Measurements from ENCODE around the gene TRAK1. TPM values are rescaled to one million over a fixed set of nuclear protein-coding genes. Genes with fewer than 3 reads are reported as not detected.

Gene TRAK1
- total and polyA plus RNA-seq, 2 donors (not counting 1 experiment from before 2014, with no cell fraction given) = 71.3 to 129 TPM

DNA sequence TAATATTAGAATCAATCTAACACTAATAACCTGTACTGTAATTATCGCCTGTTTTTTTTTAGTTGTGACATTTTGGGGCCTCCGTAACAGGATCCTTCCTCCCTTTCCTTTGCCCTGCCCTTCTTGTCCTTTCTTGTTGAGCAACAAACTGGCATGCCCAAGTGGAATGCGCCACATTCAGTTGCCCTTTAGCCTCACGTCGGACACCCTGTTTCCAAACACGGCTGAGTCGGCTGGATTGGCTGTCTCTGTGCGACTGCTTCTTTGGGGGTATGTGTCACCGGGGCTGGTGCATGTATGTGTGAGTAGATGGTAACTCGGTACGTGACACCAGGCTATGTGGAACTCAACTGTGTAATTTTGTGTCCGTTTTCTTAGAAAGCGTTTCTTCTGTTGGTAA, 24.1 kb downstream of the TRAK1 start:
- peaks cover 81% of the 10 kb centered on the region for H3K79me2 ChIP-seq (ENCODE audit: control insufficient read depth, insufficient read depth, low read length)
- H3K27ac ChIP-seq (ENCODE audit: low read length in 2 of 2) = peak overlapping the region in 1 of 2 donors; percentile 75
- H3K36me3 ChIP-seq (replicated peaks in 1 of 2; ENCODE audit: control extremely low read depth in 1 of 2, control insufficient read depth in 1 of 2, extremely low read depth in 1 of 2, insufficient read depth in 2 of 2, low read length in 1 of 2) = peaks cover 5 to 21% of the 10 kb centered on the region in 2 experiments
- ChIA-PET CTCF (no interaction called here), POLR2A (no interaction called here)
- no peak overlapping the region for H3K4me3 Mint-ChIP-seq
- H3K9me3 Mint-ChIP-seq (ENCODE audit: insufficient read depth) = no peaks in the 10 kb centered on the region
- H3K4me2 ChIP-seq (replicated peaks; ENCODE audit: low read depth, low read length, poor library complexity, severe bottlenecking) = peak overlapping the region; percentile 58
- H3K4me1 Mint-ChIP-seq = peaks cover 64% of the 10 kb centered on the region
- peaks cover 39 to 54% of the 10 kb centered on the region in 2 donors for H3K4me1 ChIP-seq (ENCODE audit: control insufficient read depth in 2 of 2, insufficient read depth in 2 of 2, low read length in 2 of 2)
- H3K9ac ChIP-seq (ENCODE audit: low read length) = no peak overlapping the region
- intact Hi-C loops (cut with micrococcal nuclease) = loop anchor here (5.0 kb wide), 1 partner anchor 327 kb away; no protein-coding TSS in a partner anchor
- no peak overlapping the region for H3K4me3 ChIP-seq (ENCODE audit: control extremely low read depth in 1 of 5, extremely low read depth in 1 of 5, insufficient read depth in 1 of 5, low read depth in 2 of 5, low read length in 4 of 5)
- H4K20me1 ChIP-seq (ENCODE audit: control insufficient read depth, insufficient read depth, low read length, poor library complexity, severe bottlenecking) = peaks cover 41% of the 10 kb centered on the region
- H3K27me3 ChIP-seq (replicated peaks in 1 of 4; ENCODE audit: control extremely low read depth in 1 of 4, control insufficient read depth in 3 of 4, insufficient read depth in 4 of 4, low read length in 3 of 4) = no peaks in the 10 kb centered on the region
- peaks cover 0 to 4% (median 0%) of the 10 kb centered on the region in 3 donors for H3K9me3 ChIP-seq (ENCODE audit: control extremely low read depth in 1 of 3, control insufficient read depth in 2 of 3, insufficient read depth in 1 of 3, low read length in 2 of 3)
- 55% methylated on average over 9 of the region's 13 CpGs for WGBS (ENCODE audit: insufficient coverage)
- H3K27ac Mint-ChIP-seq = peak overlapping the region; percentile 56
- no peak for ATAC-seq (ENCODE audit: low read depth)
- TF ChIP-seq EZH2 (IDR thresholded peaks at IDR 0.05; ENCODE audit: borderline replicate concordance, insufficient read depth, low read depth, low read length, poor library complexity, severe bottlenecking) = no peak
- TF ChIP-seq, protein P1, sequence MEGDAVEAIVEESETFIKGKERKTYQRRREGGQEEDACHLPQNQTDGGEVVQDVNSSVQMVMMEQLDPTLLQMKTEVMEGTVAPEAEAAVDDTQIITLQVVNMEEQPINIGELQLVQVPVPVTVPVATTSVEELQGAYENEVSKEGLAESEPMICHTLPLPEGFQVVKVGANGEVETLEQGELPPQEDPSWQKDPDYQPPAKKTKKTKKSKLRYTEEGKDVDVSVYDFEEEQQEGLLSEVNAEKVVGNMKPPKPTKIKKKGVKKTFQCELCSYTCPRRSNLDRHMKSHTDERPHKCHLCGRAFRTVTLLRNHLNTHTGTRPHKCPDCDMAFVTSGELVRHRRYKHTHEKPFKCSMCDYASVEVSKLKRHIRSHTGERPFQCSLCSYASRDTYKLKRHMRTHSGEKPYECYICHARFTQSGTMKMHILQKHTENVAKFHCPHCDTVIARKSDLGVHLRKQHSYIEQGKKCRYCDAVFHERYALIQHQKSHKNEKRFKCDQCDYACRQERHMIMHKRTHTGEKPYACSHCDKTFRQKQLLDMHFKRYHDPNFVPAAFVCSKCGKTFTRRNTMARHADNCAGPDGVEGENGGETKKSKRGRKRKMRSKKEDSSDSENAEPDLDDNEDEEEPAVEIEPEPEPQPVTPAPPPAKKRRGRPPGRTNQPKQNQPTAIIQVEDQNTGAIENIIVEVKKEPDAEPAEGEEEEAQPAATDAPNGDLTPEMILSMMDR (IDR thresholded peaks at IDR 0.05) = no peak
- no peak overlapping the region for H2AFZ ChIP-seq (ENCODE audit: insufficient read depth, low read depth, low read length, poor library complexity, severe bottlenecking)
- H3K27me3 Mint-ChIP-seq = no peaks in the 10 kb centered on the region
- no peak for DNase-seq

DNA sequence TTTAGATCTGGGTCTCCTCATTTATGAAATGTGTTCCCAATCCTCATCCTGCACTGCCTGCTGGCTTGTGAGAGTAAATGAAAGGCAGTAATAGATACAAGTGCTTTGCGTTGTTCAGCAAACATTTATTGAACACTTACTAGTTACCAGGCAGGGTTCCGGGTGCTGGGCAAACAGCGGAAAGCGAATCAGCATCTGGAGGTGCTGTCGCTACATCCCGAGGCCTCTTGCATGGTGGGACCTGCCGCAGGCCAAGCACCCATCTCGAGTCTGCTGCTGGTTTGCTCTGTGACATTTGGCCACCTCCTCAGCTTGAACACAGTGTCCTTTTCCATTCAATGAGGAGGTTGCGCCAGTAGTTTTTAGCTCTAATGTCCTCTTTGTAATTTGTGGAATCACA, 24.8 kb downstream of the TRAK1 start:
- intact Hi-C loops (cut with micrococcal nuclease) = loop anchor here (5.0 kb wide), 1 partner anchor 326 kb away; no protein-coding TSS in a partner anchor
- peaks cover 0 to 4% (median 0%) of the 10 kb centered on the region in 3 donors for H3K9me3 ChIP-seq (ENCODE audit: control extremely low read depth in 1 of 3, control insufficient read depth in 2 of 3, insufficient read depth in 1 of 3, low read length in 2 of 3)
- DNase-seq = no peak
- no peak overlapping the region for H2AFZ ChIP-seq (ENCODE audit: insufficient read depth, low read depth, low read length, poor library complexity, severe bottlenecking)
- CTCF ChIA-PET = interaction anchor here (7.1 kb wide), 1 partner anchor 75 kb away, joined by 58 read pairs; no protein-coding TSS in a partner anchor
- peaks cover 82% of the 10 kb centered on the region for H3K79me2 ChIP-seq (ENCODE audit: control insufficient read depth, insufficient read depth, low read length)
- peaks cover 43% of the 10 kb centered on the region for H4K20me1 ChIP-seq (ENCODE audit: control insufficient read depth, insufficient read depth, low read length, poor library complexity, severe bottlenecking)
- no peak for ATAC-seq (ENCODE audit: low read depth)
- no peaks in the 10 kb centered on the region for H3K27me3 ChIP-seq (replicated peaks in 1 of 4; ENCODE audit: control extremely low read depth in 1 of 4, control insufficient read depth in 3 of 4, insufficient read depth in 4 of 4, low read length in 3 of 4)
- H3K4me2 ChIP-seq (replicated peaks; ENCODE audit: low read depth, low read length, poor library complexity, severe bottlenecking) = no peak overlapping the region
- Mint-ChIP-seq H3K4me1 (peaks cover 68% of the 10 kb centered on the region), H3K27ac (peak overlapping the region; percentile 53), H3K9me3 (ENCODE audit: insufficient read depth) (no peaks in the 10 kb centered on the region), H3K27me3 (no peaks in the 10 kb centered on the region), H3K4me3 (no peak overlapping the region)
- no peak overlapping the region for H3K27ac ChIP-seq (ENCODE audit: low read length in 2 of 2)
- TF ChIP-seq EZH2 (IDR thresholded peaks at IDR 0.05; ENCODE audit: borderline replicate concordance, insufficient read depth, low read depth, low read length, poor library complexity, severe bottlenecking) = no peak
- TF ChIP-seq, protein P1 (IDR thresholded peaks at IDR 0.05) = no peak
- POLR2A ChIA-PET = no interaction called here
- no peak overlapping the region for H3K4me3 ChIP-seq (ENCODE audit: control extremely low read depth in 1 of 5, extremely low read depth in 1 of 5, insufficient read depth in 1 of 5, low read depth in 2 of 5, low read length in 4 of 5)
- 97% methylated on average over 8 of the region's 9 CpGs for WGBS (ENCODE audit: insufficient coverage)
- H3K4me1 ChIP-seq (ENCODE audit: control insufficient read depth in 2 of 2, insufficient read depth in 2 of 2, low read length in 2 of 2) = peaks cover 45 to 61% of the 10 kb centered on the region in 2 donors
- no peak overlapping the region for H3K9ac ChIP-seq (ENCODE audit: low read length)
- H3K36me3 ChIP-seq (replicated peaks in 1 of 2; ENCODE audit: control extremely low read depth in 1 of 2, control insufficient read depth in 1 of 2, extremely low read depth in 1 of 2, insufficient read depth in 2 of 2, low read length in 1 of 2) = peaks cover 4 to 21% of the 10 kb centered on the region in 2 experiments

Data from B cell (primary cell).